Mesothelial cell of epicardium (in vitro differentiated cells): Measurements from ENCODE around the gene GGN. TPM values are rescaled to one million over a fixed set of nuclear protein-coding genes. Genes with fewer than 3 reads are reported as not detected.

Experiments used
- DNase-seq, 2 experiments: peaks; one replicate each; pipeline ENCODE4 v3.0.0; 2021; ENCODE audit warnings: low spot score in 2 of 2; ENCODE audit not compliant: unreplicated experiment in 2 of 2
- H3K27ac Mint-ChIP-seq: 2 replicates; pipeline ENCODE4 v1.8.0; 2021; ENCODE audit warnings: mixed read lengths
- H3K27me3 Mint-ChIP-seq: 2 replicates; pipeline ENCODE4 v1.8.0; 2021; ENCODE audit warnings: low read depth, mixed read lengths
- H3K36me3 Mint-ChIP-seq: 2 replicates; pipeline ENCODE4 v1.8.0; 2021; ENCODE audit warnings: mixed read lengths
- H3K4me1 Mint-ChIP-seq: 2 replicates; pipeline ENCODE4 v1.8.0; 2021; ENCODE audit warnings: mixed read lengths
- H3K4me3 Mint-ChIP-seq: 2 replicates; pipeline ENCODE4 v1.8.0; 2021; ENCODE audit warnings: mild to moderate bottlenecking, moderate library complexity, mixed read lengths
- H3K9me3 Mint-ChIP-seq: 2 replicates; pipeline ENCODE4 v1.8.0; 2021; ENCODE audit warnings: mixed read lengths
- CTCF ChIP-seq: fragments of 200-600 bp; sonication (generic); IDR thresholded peaks from one replicate; pipeline ENCODE4 v1.5.0; 2021; ENCODE audit warnings: antibody characterized with exemption; ENCODE audit not compliant: unreplicated experiment
- total RNA-seq: library from RNA; stranded (reverse); gene quantifications from 3 replicates; pipeline ENCODE4 v1.2.1, GENCODE V29; 2021

Gene GGN
- total RNA-seq, 1 donor from 2014 or later, result 1.3 TPM

- H3K27ac Mint-ChIP-seq, result no peak overlapping the region
- H3K9me3 Mint-ChIP-seq, result no peaks in the 10 kb centered on the region
- no peaks in the 10 kb centered on the region for H3K36me3 Mint-ChIP-seq
- no peak for DNase-seq
- peaks cover 14% of the 10 kb centered on the region for H3K4me1 Mint-ChIP-seq
- H3K4me3 Mint-ChIP-seq, result no peak overlapping the region
- peaks cover 30% of the 10 kb centered on the region for H3K27me3 Mint-ChIP-seq
- no peak for TF ChIP-seq CTCF
Observed at GRCh38 chr19:38422438-38422837, 34.6 kb upstream of the GGN start.

- no peak for TF ChIP-seq CTCF
- no peak overlapping the region for H3K27ac Mint-ChIP-seq
- H3K4me3 Mint-ChIP-seq, result no peak overlapping the region
- no peaks in the 10 kb centered on the region for H3K36me3 Mint-ChIP-seq
- peaks cover 35% of the 10 kb centered on the region for H3K27me3 Mint-ChIP-seq
- DNase-seq, result no peak
- peaks cover 18% of the 10 kb centered on the region for H3K4me1 Mint-ChIP-seq
- H3K9me3 Mint-ChIP-seq, result no peaks in the 10 kb centered on the region
Observed at GRCh38 chr19:38421856-38422255, 34.0 kb upstream of the GGN start.

GRCh38 chr19:38420935-38421334 is 33.1 kb upstream of the GGN start:
- Mint-ChIP-seq H3K9me3 (no peaks in the 10 kb centered on the region), H3K36me3 (no peaks in the 10 kb centered on the region), H3K4me1 (peaks cover 14% of the 10 kb centered on the region), H3K27me3 (peaks cover 35% of the 10 kb centered on the region), H3K4me3 (no peak overlapping the region), H3K27ac (no peak overlapping the region)
- no peak for DNase-seq
- no peak for TF ChIP-seq CTCF

GRCh38 chr19:38417544-38418506 is 30.0 kb upstream of the GGN start:
- TF ChIP-seq CTCF, result no peak
- Mint-ChIP-seq H3K4me3 (peak overlapping the region; percentile 70), H3K9me3 (no peaks in the 10 kb centered on the region), H3K27ac (no peak overlapping the region), H3K36me3 (no peaks in the 10 kb centered on the region), H3K27me3 (peaks cover 33% of the 10 kb centered on the region), H3K4me1 (peaks cover 12% of the 10 kb centered on the region)
- no peak for DNase-seq

- H3K27ac Mint-ChIP-seq, result no peak overlapping the region
- H3K4me1 Mint-ChIP-seq, result peaks cover 12% of the 10 kb centered on the region
- no peak for TF ChIP-seq CTCF
- no peak for DNase-seq
- peaks cover 33% of the 10 kb centered on the region for H3K27me3 Mint-ChIP-seq
- peak overlapping the region; percentile 70 for H3K4me3 Mint-ChIP-seq
- H3K36me3 Mint-ChIP-seq, result no peaks in the 10 kb centered on the region
- H3K9me3 Mint-ChIP-seq, result no peaks in the 10 kb centered on the region
Observed at GRCh38 chr19:38417146-38417543, 29.3 kb upstream of the GGN start.
